SH-SY5Y (cell line): ENCODE data around the gene CFAP65.

Source experiments
- GATA2 ChIP-seq: IDR thresholded peaks from 2 replicates; pipeline ENCODE4 v1.6.1; 2011; ENCODE audit warnings: mild to moderate bottlenecking, low read depth, low read length
- GATA3 ChIP-seq: IDR thresholded peaks from 2 replicates; pipeline ENCODE4 v1.6.1; 2011; ENCODE audit warnings: low read depth, mild to moderate bottlenecking, low read length, moderate library complexity

DNA sequence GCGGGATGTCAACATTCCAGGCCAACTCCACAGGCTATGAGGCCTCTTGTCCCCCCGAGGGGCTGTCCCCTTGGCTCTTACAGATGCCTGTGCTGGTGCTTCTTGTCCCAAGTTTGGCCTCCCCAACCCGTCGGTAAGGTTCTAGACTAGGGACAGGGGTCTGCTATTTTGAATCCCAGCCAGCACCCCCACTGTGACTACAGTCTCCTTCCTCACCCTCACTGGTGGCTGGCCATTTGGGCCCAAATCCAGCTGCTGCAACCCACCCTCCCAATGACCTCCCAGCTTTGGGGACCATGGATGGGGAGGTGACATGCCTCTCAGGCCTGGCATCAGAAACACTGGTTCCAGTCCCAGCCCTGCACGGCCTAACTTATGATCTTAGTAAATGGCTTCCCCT, 18.7 kb downstream of the CFAP65 start:
- no peak for TF ChIP-seq GATA2
- no peak for TF ChIP-seq GATA3
